Gastroesophageal sphincter (tissue), 3 donors: ENCODE measurements around the gene SSMEM1.

Experiments used
- POLR2A ChIP-seq, 2 donors: fragments of 450-650 bp; IDR thresholded peaks; one replicate each; pipeline ENCODE4 v1.6.1; 2017; ENCODE audit warnings: antibody characterized with exemption in 2 of 2, mild to moderate bottlenecking in 2 of 2, moderate library complexity in 1 of 2
- TF ChIP-seq, protein P1 (sequence below), 4 experiments: fragments of 200-600 bp in 2 of 4; fragments of 450-650 bp in 2 of 4; sonication (generic) in 1 of 4; IDR thresholded peaks; one replicate each; pipeline ENCODE4 v1.5.1; 2017 to 2019; ENCODE audit warnings: antibody characterized with exemption in 4 of 4, mild to moderate bottlenecking in 2 of 4, moderate library complexity in 2 of 4

DNA sequence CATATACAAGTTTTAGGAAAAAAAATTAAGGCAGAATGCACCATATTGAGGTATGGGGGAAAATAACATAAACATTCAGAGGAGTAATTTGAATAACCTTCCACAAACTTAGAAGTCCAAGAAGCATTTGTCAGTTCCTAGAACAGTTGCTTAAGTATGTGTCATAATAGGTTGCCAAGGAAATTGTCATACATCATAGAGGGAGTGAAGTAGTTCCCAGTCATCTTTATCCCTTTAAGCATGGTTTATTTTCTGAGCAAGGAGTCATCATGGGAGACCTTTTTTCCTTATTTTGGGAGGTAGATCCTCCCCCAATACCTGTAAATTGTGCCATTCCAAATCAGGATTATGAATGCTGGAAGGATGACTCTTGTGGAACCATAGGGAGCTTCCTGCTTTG is at the start of gene SSMEM1:
- TF ChIP-seq POLR2A (IDR thresholded peaks at IDR 0.05) = no peak
- TF ChIP-seq, protein P1, sequence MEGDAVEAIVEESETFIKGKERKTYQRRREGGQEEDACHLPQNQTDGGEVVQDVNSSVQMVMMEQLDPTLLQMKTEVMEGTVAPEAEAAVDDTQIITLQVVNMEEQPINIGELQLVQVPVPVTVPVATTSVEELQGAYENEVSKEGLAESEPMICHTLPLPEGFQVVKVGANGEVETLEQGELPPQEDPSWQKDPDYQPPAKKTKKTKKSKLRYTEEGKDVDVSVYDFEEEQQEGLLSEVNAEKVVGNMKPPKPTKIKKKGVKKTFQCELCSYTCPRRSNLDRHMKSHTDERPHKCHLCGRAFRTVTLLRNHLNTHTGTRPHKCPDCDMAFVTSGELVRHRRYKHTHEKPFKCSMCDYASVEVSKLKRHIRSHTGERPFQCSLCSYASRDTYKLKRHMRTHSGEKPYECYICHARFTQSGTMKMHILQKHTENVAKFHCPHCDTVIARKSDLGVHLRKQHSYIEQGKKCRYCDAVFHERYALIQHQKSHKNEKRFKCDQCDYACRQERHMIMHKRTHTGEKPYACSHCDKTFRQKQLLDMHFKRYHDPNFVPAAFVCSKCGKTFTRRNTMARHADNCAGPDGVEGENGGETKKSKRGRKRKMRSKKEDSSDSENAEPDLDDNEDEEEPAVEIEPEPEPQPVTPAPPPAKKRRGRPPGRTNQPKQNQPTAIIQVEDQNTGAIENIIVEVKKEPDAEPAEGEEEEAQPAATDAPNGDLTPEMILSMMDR (IDR thresholded peaks at IDR 0.05) = no peak
